ENCODE measurements around the gene CCDC102B. TPM values are rescaled to one million over a fixed set of nuclear protein-coding genes. Genes with fewer than 3 reads are reported as not detected.

Gene CCDC102B
- total and polyA plus RNA-seq, 2 of the 8 experiments (the other 6 are each of a cell fraction or from before 2014, with no cell fraction given): 0.80 to 1.1 TPM

GRCh38 chr18:68817584-68817983 is 19.7 kb downstream of the CCDC102B start:
- FAIRE-seq: no peak
- H3K18ac ChIP-seq (ENCODE audit: extremely low read depth, low read length): no peak overlapping the region
- no peak for TF ChIP-seq ATF3 (IDR thresholded peaks at IDR 0.05; ENCODE audit: insufficient read depth, low read depth, low read length)
- TF ChIP-seq SRF (IDR thresholded peaks at IDR 0.05; ENCODE audit: low read depth, low read length): no peak
- TF ChIP-seq PHF8 (conservative IDR thresholded peaks at IDR 0.05; ENCODE audit: low read depth, low read length): no peak
- TF ChIP-seq USF2 (IDR thresholded peaks at IDR 0.05; ENCODE audit: low read length): no peak
- TF ChIP-seq CEBPB (IDR thresholded peaks at IDR 0.05; ENCODE audit: low read depth, low read length): no peak
- TF ChIP-seq RBBP5 (IDR thresholded peaks at IDR 0.05; ENCODE audit: borderline replicate concordance, low read depth, low read length): no peak
- no peak for TF ChIP-seq KDM1A (IDR thresholded peaks at IDR 0.05; ENCODE audit: borderline replicate concordance, low read length)
- TF ChIP-seq ATF2 (IDR thresholded peaks at IDR 0.05; ENCODE audit: low read length): no peak
- no peak for TF ChIP-seq HDAC2 (IDR thresholded peaks at IDR 0.05; ENCODE audit: borderline replicate concordance in 1 of 2, low read depth in 2 of 2, low read length in 2 of 2)
- no peak for TF ChIP-seq GTF2F1 (IDR thresholded peaks at IDR 0.05; ENCODE audit: borderline replicate concordance, low read depth, low read length)
- no peak for TF ChIP-seq TAF7 (optimal IDR thresholded peaks at IDR 0.05; ENCODE audit: borderline replicate concordance, low read depth, low read length)

More at GRCh38 chr18:68817584-68817983, 19.7 kb downstream of the CCDC102B start:
- H2BK15ac ChIP-seq (ENCODE audit: low read length): no peak overlapping the region
- WGBS, 2 experiments (ENCODE audit: extremely low coverage in 1 of 2, insufficient coverage in 1 of 2, insufficient read length in 1 of 2, insufficient replicate concordance in 2 of 2, low coverage in 1 of 2, low lambda C conversion rate in 2 of 2, missing lambda C conversion rate in 1 of 2): 86% methylated on average over 3 of the region's 3 CpGs; no CpG with 5 or more reads in 1 of the 2 experiments
- H3K4me2 ChIP-seq (ENCODE audit: insufficient read depth in 1 of 2, low read depth in 2 of 2, low read length in 2 of 2): no peak overlapping the region
- no peak overlapping the region for H2BK5ac ChIP-seq (ENCODE audit: low read depth, low read length)
- H3K4ac ChIP-seq (replicated peaks; ENCODE audit: insufficient read length, low read depth, low read length): no peak overlapping the region
- no peaks in the 10 kb centered on the region for H3K79me1 ChIP-seq (ENCODE audit: low read depth, low read length)
- H3K23me2 ChIP-seq (ENCODE audit: low read depth, low read length): no peaks in the 10 kb centered on the region
- H3K9ac ChIP-seq (replicated peaks in 1 of 4; ENCODE audit: extremely low read depth in 1 of 4, low read depth in 3 of 4, low read length in 3 of 4): no peak overlapping the region
- H3K27me3 ChIP-seq (replicated peaks in 1 of 4; ENCODE audit: control insufficient read depth in 3 of 4, extremely low read depth in 1 of 4, insufficient read depth in 3 of 4, low read length in 3 of 4): no peaks in the 10 kb centered on the region
- no peak overlapping the region for H4K5ac ChIP-seq (ENCODE audit: insufficient read length, low read depth, low read length)
- H4K20me1 ChIP-seq (replicated peaks in 1 of 2; ENCODE audit: control insufficient read depth in 1 of 2, insufficient read depth in 2 of 2, low read length in 2 of 2): no peaks in the 10 kb centered on the region
- no peak overlapping the region for H4K8ac ChIP-seq (ENCODE audit: extremely low read depth, insufficient read depth, low read length)
- H3K56ac ChIP-seq (replicated peaks; ENCODE audit: insufficient read length, low read depth, low read length): no peak overlapping the region
- H2AFZ ChIP-seq (ENCODE audit: low read length): no peak overlapping the region
- no peak overlapping the region for H4K91ac ChIP-seq (replicated peaks; ENCODE audit: insufficient read length, low read length)
- H3K9me3 ChIP-seq (ENCODE audit: insufficient read depth in 2 of 2, low read depth in 1 of 2, low read length in 1 of 2): no peaks in the 10 kb centered on the region
- no peaks in the 10 kb centered on the region for H3K79me2 ChIP-seq (ENCODE audit: control insufficient read depth in 1 of 2, insufficient read depth in 2 of 2, low read length in 2 of 2)
- no peaks in the 10 kb centered on the region for H3K4me1 ChIP-seq (replicated peaks in 1 of 4; ENCODE audit: control insufficient read depth in 3 of 4, insufficient read depth in 4 of 4, low read length in 3 of 4)
- POLR2A ChIA-PET (ENCODE audit: partially characterized antibody): no interaction called here
- H3K36me3 ChIP-seq (ENCODE audit: control insufficient read depth in 2 of 4, insufficient read depth in 4 of 4, low read length in 3 of 4): no peaks in the 10 kb centered on the region
- no peak overlapping the region for H3K4me3 ChIP-seq (ENCODE audit: extremely low read depth in 1 of 4, insufficient read depth in 2 of 4, low read depth in 3 of 4, low read length in 4 of 4)
- no peak overlapping the region for H3K23ac ChIP-seq (ENCODE audit: insufficient read length)
- no peak overlapping the region for H2BK120ac ChIP-seq (replicated peaks; ENCODE audit: low read depth, low read length)
- H2BK12ac ChIP-seq (ENCODE audit: low read depth, low read length): no peak overlapping the region
- no peak overlapping the region for H3K14ac ChIP-seq (ENCODE audit: insufficient read length)
- H2BK20ac ChIP-seq (ENCODE audit: low read length): no peak overlapping the region
- no peak overlapping the region for H3K27ac ChIP-seq (ENCODE audit: low read depth, low read length)
- no peak for DNase-seq (ENCODE audit: low read depth in 1 of 2, low spot score in 2 of 2)
- CTCF ChIA-PET (ENCODE audit: partially characterized antibody): no interaction called here
- H2AK5ac ChIP-seq (ENCODE audit: low read depth, low read length): no peak overlapping the region
